ENCODE results near the gene KCNK3.

KCNK3 gene

DNA sequence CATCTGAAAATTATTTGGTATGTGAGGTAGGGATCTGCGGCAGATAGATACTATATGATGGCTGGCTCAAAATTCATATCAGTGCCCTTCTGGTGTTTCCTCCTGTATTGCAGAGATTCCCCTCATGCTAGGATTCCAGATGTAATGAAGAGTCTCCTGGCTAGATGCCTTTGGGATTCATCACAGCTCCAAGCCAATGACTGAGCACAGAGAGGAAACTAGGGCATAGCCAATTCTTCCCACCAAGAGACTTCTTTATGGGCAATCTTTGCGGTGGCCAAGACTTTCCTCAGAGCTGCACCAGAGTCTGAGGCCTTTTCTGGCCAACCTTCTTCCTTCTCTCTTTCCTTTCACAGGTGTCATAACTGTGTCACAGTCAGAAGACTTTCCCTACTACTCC is 25.9 kb upstream of the KCNK3 start:
- DNase-seq = no peak

- no peak for DNase-seq
Observed at GRCh38 chr2:26668041-26668440, 24.5 kb upstream of the KCNK3 start.

GRCh38 chr2:26668856-26669750 is 23.4 kb upstream of the KCNK3 start:
- DNase-seq = no peak

DNA sequence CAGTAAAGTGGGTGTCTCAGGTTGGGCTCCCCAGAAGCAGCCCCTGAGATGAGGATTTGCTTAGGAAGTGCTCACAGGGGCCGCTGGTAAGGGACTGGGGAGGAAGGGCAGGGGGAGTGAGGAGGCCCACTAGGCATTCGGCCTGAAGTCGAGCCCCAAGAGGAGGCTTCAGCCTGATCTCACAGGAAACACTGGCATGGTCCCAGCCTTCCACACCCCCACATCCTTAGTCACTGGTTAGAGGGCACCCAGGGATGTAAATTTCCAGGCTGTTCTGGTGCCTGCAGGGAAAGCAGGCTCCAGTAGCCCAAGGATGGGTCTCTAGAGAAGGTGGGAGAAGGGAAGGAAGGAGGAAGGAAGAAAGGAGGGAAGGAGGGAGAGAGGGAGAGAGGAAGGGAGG is 22.4 kb upstream of the KCNK3 start:
- DNase-seq = no peak

- DNase-seq = no peak
Observed at GRCh38 chr2:26670931-26671460, 21.5 kb upstream of the KCNK3 start.

- no peak for DNase-seq
Observed at GRCh38 chr2:26671691-26672090, 20.8 kb upstream of the KCNK3 start.

- no peak for DNase-seq
Observed at GRCh38 chr2:26672112-26672817, 20.3 kb upstream of the KCNK3 start.

DNA sequence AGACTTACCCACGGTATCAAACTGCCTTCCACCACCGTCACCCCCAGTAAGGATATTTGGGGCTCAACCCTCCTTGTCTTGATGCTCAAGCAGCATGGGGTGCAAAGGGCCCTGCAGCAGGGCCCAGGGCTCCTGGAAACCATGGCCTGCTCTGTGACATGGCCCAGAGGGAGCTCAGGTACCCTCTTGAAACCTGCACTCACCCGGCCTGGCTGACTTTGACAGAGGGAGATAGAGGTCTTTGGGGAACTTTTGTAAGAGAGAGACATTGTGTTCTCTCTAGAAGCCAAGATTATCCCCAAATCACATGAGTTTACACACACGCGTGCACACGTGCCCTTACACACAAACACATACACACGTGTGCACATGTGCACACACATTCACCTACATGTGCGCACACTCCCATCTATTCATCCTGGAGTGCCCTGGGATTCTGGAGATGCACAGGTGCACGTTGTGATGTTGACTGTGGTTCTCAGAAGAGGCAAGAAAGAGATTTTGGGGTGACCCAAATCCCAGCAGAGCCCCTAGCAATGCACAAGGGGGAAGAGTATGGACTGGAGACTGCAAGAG is 19.6 kb upstream of the KCNK3 start:
- DNase-seq = no peak

- no peak for DNase-seq
Observed at GRCh38 chr2:26674002-26674751, 18.3 kb upstream of the KCNK3 start.

DNA sequence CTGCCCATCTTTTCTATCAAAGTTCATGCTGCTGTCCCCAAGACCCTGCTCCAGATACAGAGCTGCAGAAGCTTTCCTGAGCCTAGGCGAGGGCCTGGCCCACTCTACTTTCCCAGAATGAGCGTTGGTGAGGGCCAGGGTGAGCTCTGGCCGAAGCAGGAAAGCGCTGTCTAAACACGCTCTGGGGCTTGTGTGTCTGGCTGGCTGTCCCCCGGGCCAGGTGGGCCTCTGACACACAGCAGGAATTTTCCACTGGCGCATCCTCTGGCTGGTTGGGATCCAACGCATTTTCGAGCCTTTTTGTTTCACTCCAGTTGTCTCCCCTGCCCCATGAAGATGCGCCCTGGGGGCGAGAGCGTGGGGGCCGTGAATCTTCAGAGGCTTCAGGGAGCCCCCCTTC is 17.8 kb upstream of the KCNK3 start:
- DNase-seq = no peak

- no peak for DNase-seq
Observed at GRCh38 chr2:26675651-26676255, 16.8 kb upstream of the KCNK3 start.

- DNase-seq = no peak
Observed at GRCh38 chr2:26678035-26678434, 14.5 kb upstream of the KCNK3 start.

DNA sequence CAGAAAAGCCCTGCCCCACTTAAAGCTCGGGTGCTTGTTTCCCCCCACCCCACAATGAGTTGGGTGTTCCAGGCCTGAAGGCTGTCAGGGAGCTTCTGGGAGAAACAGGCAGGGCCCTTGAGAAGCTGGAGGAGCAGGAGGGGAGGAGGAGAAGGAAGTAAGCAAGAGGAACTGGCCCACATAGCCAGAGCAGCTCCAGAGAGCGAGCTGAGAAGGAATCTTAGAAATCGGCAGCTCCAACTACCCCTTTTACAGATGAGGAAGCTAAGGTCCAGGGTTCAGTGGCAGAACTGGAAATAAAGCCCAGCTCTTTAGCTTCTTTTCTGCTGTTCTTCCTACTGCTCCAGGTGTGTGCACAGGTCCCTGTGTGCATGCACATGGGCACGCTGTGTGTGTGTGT is 12.7 kb upstream of the KCNK3 start:
- no peak for DNase-seq

DNA sequence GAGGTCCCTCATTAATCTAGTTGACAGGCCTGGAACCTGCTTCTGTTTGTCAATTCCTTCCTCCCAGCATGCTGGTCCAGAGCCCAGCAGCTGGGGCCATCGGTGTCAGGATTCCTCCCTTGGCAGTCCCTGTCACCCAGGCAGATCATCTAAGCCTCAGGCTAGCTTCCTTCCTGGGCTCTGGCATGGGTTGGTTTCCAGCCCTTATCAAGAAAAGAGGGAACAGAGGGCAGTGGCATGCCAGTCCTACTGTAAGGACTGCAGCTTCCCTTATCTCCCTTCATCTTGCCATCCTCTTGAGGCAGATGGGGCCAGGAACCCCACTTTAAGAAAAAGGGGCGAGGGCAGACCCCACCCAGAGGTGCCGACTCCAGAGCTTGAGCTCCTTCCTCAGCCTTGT is 10.9 kb upstream of the KCNK3 start:
- DNase-seq = no peak

DNA sequence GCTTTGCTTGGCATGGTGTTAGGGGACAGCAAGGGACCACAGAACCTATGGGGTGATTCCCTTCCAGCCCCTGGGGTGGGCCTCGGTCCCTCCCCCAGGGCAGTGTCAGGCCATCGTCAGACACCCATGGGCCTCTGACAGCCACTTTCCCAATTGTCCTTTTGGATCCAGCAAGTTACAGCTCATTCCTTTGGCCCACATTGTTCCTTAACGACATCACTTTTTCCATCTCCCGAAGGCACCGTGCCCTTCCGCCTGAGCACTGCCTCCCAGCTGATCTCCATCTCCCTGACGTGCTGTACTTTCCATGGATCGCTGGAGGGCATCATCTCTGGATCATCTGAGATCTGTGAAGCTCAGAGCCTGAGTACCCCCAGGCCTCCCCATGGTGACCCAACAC is 10.4 kb upstream of the KCNK3 start:
- DNase-seq = no peak

GRCh38 chr2:26683583-26683982 is 8.9 kb upstream of the KCNK3 start:
- DNase-seq = no peak

DNA sequence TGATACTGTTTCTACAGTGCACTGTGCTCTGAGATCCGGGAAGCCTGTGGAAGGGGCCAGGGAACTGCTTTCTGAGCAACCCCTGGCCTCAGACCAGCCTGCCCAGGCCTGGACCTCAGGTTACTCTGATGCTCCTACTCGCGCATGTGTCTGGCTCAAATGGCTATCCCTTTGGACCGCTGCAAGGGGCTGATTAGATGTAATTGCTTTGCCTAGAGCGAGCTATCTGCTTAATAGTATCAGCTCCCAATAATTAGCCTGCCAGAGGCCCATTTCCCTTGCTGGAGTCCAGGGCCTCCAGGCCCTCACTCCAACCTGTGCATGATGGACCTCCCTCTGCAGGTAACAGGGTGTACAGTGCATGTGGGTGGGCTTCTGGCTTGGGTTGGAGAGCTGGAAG is 7.2 kb upstream of the KCNK3 start:
- DNase-seq = peak; percentile 11

- DNase-seq = peak; percentile 37
Observed at GRCh38 chr2:26685989-26686839, 6.3 kb upstream of the KCNK3 start.

DNA sequence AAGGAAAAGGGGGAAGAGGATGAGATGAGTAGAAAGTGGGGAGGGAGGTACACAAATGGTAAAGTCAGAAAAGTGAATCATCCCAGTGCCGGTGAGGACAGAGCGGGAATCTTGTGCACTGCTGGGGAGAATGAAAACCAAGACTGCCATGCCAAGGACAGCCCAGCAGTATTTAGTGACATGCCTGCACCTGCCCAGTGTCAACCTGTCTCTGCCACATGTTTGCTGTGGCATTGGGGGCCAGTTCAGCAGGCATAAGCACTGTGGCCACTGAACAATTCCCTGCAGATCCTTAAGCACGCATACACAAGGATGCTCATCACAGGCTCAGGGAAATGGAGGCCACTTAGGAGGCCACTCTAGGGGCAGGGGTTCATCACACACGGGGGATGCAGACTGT is 5.2 kb upstream of the KCNK3 start:
- peak; percentile 9 for DNase-seq

GRCh38 chr2:26687801-26688200 is 4.7 kb upstream of the KCNK3 start:
- no peak for DNase-seq

DNA sequence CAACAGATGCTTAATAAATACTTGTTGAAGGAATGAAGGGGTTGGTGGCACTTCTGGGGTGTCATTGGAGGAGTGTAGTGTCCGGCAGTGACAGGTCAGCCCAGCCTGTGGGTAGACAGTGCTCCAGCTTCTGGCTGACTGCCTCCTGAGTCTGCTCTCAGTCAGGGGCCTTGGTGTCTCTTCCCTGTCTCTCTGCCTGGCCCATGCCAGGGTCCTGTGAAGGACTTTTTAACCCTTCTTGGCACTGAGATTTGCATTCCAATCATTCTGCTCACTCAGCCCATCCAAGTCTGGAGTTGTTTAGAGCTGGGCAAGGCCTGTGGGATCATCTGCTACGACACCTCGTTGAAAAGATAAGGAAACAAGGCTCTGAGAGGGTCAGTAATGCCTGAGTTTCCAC is 1.4 kb upstream of the KCNK3 start:
- no peak for DNase-seq

- no peak for DNase-seq
Observed at GRCh38 chr2:26691881-26692278, 642 bp upstream of the KCNK3 start.

All from right forelimb (tissue), 1 donor.